HTERT RPE-1 (cell line): ENCODE results near the gene PECR.
"Not testable (repeated sequence)": the region's sequence is repeated elsewhere in the genome, so short reads cannot be mapped to it uniquely, and the experiment has no call there.

Experiments used
- in situ Hi-C: fragments of 300-500 bp; cut with MboI; formaldehyde crosslinking; loops from 4 replicates; pipeline ENCODE4 v1.14.3; 2020; ENCODE audit warnings: low sequenced_read_pairs

PECR gene

DNA sequence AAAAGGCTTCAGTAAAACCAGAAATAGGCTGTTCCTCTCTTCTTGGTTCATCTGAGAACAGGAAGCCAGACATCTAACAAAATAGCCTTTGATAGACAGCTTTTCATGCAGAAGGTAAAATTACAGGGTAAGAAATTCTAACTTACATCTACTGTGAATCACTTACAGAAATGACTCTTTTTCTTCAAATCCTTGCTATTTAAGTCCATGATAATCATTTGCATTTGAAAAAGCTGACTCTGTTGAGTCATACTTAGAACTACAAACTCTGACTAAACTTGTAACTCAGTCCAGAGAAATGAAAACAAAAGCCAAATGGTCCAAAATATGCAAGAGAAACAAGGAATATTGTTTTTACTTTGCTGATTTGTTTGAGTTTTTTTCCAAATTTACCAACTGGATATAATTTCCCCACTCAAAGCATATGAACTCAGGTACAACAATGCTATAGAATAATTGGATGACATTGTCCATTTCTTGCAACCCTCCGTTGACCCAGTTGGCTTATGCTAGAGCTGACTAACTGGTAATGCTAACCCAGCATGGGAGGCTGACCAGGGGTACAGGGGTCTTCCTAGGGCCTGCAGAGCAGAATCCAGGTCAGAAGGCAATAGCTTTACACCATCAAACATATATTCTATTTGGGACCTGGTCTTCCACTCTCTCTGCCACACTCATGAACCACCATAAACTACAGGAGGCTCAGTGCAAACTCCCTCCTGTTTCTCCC is 49.5 kb downstream of the PECR start:
- in situ Hi-C loops, result no loop called here

DNA sequence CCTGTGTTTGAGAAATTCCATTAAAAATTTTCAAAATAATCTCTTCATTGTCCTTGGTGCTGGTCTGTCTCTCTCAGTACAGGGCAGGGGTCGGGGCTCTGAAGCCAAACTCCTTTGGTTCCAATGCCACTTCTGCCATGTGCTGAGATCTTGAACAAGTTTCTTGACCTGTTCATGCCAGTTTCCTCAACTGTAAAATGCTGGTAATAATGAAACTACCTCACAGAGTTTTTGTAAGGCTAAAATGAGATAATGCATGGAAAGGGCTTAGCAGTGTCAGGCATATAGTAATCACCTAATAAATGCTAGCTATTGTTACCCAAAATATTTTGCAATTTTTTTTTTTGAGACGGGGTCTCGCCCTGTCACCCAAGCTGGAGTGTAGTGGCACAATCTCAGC is 51.4 kb downstream of the PECR start:
- in situ Hi-C loops, result no loop called here

DNA sequence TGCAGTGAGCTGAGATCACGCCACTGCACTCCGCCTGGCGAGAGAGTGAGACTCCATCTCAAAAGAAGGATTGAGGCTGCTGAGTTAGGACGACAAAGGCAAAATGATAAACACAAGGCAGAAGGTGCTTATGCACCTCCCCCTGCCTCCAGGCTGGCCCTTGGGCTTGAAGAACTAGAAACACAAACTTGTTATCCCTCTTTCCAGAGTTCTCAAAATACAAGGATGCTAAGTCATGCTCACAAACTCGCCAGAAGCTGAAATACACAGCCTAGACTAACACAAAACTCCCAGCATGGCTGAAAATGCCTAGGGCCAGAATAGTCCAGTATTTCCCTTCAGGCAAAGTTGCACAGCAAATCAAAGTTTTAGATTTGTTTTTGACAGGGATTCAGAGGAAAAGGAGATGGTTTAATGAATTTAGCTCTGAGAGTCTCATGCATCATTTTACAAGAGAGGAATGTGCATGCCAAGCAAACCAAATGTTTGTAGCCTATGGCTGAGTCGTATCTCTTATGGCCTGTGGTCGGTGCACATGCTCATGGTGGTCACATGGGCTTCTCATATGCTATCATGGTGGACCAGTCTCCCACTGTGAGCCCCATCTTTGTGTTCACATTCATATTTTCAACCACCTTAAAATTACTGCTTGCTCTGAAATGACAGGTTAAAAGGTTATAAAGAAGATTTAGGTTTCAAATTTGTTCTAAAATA is 52.0 kb downstream of the PECR start:
- in situ Hi-C loops, result no loop called here

DNA sequence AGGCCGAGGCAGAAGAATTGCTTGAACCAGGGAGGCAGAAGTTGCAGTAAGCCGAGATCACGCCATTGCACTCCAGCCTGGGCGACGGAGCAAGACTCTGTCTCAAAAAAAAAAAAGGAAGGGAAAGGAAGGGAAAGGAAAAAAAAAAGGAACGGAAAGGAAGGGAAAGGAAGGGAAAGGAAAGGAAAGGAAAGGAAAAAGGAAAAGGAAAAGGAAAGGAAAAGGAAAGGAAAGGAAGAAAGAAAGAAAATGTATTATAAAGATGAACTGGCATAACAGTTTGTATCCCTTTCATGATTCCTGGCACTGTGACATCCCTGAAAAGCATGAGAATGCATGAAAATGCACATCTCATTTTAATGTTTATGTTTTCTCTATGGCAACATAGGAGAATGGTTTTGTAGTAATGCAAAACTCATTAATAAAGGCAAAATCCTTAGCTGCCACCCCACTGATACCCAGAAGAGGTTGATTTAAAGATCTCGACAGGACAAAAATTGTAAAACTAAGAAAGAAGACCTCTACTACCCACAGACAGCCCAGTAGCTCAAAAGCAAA is 56.8 kb downstream of the PECR start:
- in situ Hi-C loops, result no loop called here

DNA sequence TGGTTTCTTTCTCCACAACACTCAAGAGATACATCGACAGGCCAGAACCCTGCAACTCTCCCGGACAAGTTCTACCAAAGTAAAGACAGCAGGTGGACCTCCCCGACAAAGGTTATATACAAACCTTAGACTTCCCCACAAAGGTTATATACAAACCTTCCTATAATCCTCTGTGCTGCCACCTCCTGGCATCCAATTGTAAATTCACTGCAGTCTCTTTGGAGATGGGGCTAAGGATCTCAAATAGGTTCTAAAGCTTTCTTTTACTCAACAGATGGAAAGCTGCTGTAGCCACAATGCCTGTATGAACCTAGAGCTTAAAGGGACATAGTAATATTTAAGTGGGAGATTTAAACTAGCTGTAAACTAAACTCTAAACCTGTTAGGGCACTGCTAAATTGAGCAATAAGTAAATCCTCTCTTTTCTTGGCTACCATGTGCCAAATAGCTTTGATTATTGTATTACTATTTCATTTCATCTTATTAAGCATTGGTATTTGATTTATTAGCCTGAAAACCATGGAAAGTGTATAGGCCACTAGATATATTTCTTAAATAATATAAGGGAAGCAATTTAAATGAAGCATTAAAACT is 58.5 kb downstream of the PECR start:
- in situ Hi-C loops, result no loop called here

DNA sequence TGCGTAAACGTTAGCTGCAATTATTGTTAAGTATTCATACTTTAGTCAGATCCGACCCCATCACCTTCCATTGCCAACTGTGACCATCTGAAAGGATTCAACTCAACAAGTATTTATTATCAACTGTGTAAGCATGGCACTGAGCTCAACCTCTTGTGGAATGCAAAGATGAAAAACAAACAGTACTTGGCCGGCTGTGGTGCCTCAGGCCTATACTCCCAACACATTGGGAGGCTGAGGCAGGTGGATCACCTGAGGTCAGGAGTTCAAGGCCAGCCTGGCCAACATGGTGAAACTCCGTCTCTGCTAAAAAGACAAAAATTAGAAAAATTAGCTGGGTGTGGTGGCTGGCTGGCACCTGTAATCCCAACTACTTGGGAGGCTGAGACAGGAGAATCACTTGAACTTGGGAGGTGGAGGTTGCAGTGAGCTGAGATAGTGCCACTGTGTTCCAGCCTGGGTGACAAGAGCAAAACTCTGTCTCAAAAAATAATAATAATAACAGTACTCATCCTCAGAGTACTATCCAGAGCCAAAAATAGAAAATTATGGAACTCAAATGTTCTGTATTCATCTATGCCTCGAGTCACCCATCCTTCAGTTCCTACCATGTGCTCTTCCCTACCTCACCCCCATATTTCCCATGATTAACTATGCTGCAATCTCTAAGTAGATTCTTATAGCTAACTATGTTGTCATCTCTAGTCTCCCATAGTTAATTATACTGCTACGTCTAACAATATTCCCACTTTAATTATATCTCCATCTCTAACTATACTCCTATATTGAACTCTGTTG is 59.6 kb downstream of the PECR start:
- in situ Hi-C loops, result no loop called here

DNA sequence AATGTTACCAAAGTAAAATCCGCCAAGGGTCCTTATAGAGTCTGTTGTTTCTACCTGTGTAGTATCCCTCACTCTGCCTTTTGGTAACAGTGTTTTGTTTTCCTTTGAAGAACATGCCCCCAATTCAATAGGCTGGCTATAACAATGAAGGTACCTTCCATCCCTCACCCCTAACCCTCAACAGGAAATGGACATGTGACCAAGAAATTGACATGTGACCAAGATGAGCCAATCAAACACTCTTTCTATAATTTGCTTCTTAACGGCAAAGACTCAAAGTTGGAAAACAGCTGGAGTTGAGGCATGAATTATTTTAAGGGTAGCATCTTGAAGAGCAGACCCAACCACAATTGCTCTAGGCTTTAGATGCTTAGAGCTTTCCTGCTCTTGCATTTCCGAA is 62.9 kb downstream of the PECR start:
- in situ Hi-C loops, result no loop called here

DNA sequence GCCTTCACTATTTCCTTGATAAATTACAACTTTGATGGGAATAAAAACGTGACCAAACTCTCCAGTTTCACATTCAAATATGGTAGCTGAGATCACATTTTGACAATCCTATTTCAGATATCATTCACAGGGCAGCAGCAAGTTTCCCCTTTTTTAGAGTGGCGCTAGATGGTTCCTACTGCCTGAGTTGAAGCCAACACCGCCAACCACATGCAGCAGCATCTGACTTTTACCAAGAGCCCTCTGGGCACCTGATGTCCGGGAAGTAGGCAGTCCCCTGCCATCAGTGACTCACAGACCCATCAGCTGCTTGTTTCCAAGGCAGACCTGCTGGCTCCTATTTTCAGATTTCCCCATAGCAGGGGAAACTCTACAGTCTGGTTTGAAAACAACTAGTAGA is 64.2 kb downstream of the PECR start:
- in situ Hi-C loops, result no loop called here

DNA sequence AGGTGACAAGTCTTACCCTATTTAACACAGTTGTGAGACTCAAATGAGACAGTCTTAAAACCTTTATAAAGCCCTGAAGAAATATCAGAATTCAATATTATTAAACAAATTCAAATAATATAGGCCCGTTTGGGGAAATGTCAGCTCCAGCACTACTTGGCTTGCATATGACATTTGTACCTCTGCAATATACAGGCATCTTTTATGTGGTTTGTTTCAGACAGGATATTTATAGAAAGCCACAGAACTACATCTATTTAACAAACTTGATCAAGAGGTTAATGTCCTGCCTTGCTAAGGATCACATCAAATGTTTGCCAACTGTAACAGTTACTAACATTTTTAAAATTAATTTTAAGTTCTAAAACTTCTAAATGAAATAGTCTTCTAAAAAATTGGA is 65.0 kb downstream of the PECR start:
- in situ Hi-C loops, result no loop called here

DNA sequence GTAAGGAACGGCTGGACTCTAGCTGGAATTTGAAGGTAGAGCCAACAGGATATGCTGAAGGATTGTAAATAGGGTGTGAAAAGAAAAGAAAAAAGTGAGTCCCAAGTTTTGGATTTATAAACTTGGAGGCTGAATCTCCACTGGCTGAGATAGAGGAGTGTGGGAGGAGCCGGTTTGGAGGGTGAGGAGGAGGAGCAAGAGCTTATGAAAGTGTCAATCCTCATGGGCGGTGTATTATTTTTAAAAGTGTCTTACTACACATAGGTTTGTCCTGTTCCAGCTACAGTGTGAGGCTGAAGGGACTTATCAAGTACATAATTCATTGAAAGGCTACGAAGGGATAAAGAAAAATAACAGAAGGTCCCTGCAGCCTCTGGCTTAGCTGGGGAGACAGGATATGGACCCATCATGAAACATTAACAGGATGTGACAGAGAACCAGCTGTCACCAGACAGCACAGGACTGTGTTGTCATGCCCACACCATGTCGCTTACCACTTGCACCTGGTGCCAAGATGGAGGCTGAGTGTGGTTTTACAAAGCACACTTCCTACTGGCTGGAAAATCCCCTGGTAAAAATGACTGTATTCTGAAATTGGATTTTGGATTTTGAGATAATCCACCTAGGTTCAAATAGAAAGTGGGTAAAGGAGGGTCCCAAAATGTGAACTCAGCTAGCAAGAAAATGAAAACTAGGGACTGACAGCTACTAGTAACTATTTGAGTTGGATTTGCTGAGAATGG is 65.7 kb downstream of the PECR start:
- in situ Hi-C loops, result no loop called here

DNA sequence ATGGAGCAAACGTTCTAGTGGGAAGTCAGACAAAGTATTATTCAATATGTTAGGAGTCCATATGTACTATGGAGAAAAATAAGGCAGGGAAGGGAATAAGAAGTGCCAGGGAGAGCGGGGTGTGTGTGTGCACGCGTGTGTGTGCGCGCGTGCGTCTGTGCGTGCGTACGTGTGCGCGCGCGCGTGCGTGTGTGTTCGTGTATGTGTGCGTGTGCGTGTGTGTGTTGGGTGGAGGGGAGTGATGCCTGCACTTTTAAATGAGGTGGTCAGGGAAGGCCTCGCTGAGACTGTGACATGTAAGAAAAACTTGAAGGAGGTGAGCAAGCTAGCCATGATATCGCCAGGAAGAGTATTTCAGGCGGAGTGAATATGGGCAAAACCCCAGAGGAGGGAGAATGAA is 66.6 kb downstream of the PECR start:
- in situ Hi-C loops, result no loop called here

DNA sequence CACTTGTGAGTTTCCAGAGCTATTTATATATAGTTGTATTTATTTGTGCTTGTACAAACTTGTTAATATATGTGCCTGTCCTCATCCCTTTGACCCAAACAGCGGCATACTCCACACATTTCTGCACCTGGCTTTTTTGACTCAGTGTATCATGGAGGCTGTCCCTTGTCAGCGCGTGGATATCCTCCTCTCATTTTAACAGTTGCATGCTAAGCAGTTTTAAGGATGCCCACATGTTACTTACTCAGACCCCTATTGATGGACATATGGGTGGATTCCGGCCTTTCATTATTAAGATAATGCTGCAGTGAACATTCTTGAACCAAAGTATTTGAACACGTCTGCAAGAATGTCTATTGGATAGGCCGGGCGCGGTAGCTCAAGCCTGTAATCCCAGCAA is 67.6 kb downstream of the PECR start:
- in situ Hi-C loops, result no loop called here

DNA sequence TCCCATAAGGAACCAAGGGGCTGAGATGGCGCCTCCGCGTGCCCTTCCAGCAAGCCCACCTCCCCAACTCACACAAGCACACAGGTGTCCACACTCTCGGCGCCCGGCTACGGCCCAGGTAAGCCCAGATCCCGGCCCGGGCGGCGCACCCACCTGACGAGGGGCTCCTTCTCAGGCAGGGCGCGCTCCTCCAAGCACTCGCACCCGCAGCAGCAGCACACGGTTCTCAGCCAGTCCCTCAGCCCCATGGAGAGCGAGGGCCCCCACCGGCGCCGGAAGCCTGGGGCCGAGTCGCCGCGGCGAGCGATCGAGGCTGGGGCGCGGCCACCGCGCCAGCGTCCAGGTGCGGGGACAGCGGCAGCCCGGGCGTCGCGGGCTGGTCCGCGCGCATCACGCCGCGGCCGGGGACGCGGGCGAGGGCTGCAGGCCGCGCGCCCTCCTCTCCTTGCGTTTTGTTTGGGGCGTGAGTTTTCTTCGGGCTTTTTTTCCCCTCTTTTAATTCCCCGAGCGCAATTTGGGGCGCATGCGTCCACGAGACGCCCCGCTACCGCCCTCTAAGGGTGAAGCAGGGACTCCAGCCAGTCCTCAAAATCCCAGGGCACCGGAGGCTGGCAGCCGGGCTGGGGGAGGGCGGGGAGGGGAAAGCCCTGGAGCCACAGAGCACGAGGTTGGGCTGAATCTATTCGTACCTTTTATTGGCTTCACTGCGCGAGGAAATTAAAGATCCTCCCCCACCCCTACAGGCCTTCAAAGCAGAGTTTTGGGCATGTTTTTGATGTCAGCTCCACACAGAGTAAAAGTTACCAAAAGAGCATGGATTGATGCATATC is 68.3 kb downstream of the PECR start, which contains the start of gene MREG:
TSS of gene MREG (minus strand) at position 472 of the 830 bp plus-strand sequence. CDS start at position 248, 224 bp downstream.
- in situ Hi-C loops, result no loop called here

DNA sequence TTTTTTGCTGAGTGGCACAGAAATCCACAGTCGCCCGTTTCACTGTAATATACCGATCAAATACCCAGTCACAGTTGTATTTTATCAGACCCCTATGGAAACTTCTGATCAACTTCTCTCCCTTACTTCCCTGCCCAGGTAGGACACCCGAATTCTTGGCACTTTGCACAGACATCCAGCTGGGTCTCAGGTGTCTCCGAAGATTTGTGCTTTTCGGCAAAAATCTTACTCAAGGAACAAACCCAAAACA is 68.9 kb downstream of the PECR start:
- in situ Hi-C loops, result no loop called here

DNA sequence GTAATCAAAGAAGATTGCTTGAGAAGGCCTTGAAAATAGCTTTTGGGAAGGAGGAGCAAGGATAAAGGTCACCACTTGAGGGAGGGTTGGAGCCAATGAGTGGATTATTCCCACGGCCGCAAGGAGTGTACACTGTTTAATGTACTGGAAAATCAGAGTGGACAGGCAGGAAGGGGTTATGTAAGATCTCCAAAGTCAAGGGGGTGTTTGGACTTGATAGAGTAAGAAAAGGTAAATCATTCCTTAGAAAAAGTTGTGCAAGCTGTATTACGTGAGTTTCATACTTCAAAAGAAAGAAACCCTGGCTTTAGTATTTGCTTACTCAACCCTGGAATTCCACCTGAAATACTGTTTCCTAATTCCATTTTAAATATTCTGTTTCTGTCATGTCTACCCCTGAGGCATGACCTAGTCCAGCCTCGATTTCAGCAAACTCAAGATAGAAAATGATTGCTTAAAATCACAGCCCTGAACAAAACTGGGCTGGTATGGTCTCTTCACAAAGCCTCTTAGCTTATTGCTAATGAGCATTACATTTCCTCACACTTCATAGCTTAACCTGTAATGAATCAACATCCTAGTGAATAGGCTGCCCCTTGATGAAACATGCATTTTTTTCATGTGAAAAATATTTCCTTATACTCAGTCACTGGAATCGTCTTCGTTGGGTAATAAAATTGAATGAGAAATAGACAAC is 69.3 kb downstream of the PECR start:
- in situ Hi-C loops, result no loop called here

DNA sequence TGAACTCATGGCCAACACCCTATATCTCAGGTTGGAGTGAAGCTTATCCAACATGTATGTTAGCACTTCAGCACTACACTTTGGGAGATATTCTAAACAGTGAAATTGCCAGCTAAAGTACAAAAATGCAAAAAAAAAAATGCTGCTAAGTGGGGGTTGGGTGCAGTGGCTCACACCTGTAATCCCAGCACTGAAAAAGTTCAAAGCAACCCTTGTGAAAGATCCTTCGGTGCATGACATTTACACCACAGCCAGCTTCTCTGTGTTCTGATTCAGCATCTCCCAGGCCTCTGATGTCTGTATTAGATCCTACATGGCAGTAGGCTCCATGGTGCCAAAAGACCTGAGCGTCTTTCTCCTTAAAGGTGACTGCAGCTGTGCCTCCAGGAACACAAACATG is 72.4 kb downstream of the PECR start:
- in situ Hi-C loops, result not testable (repeated sequence)

DNA sequence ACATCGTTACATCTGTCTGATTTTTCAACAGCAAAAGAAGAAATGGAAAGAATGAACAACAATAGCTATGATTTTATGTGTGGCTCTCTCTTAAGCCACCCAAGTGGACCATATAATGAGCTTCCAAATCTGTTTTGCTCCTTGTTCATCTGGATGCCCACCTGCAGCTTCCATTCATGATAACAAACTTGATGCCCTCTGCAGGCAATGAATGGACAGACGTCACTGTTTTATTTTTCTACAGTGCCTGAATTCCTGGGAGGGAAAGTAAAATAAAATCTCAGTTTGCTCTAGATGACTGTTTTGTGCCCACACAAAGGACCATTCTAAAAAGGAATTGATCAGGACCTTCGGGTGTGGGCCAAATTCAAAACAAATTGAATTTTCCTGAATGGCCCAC is 73.2 kb downstream of the PECR start:
- in situ Hi-C loops, result no loop called here

DNA sequence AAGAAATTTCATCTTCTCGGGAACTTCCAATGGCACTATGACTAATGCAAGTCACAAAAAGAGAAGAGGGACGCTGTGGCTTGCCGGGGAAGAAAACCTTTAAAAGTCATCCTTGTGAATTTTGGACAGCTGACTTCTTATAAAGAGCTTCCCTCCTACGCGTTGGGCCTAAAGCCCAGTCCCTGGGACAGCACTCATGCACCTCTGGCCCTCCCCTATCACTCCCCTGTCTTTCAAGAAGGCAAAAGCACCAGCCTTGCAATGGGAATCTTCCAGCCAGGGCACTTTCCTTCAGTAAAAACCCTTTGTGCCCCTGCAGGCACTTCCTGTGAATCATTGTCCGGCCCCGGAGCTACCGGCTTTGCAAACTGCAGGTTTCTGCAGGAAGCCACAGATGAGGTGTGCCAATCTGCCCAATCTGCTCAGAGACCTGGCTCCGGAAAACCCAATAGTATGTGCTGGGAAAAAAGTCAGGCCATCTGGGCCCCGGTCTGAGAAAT is 75.4 kb downstream of the PECR start:
- in situ Hi-C loops, result no loop called here

DNA sequence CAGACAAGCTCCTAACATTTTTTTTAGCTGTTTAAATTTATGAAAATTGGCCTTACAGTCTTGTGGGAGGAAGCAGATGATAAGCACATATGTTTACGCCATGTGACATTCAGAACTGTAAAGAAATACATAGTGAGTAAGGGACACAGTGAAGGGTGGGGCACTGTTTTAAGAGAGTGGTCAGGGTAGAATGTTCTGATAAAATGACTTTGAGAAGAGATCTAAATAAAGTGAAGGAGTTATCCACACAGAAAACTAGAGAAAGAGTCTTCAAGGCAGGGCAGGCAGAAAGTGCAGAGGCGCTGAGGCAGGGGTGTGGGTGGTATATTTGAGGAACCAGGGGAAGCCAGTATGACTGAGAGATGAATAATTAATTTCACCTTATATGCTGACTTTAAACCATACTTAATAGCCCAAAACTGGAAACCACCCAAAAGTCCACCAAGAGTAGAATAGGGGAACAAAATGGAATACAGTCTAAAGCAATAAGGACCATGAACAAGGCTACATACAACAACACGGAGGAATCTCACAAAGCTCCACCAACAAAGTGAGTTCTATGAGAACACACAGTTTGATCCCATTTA is 76.8 kb downstream of the PECR start:
- in situ Hi-C loops, result no loop called here
